Loucy (cell line): ENCODE data around the gene ITCH.
"Not testable (repeated sequence)": the region's sequence is repeated elsewhere in the genome, so short reads cannot be mapped to it uniquely, and the experiment has no call there.

Experiments
- EZH2phosphoT487 ChIP-seq: fragments of 200-600 bp; IDR thresholded peaks from 2 replicates; pipeline ENCODE4 v1.6.1; 2018; ENCODE audit warnings: antibody characterized with exemption, mild to moderate bottlenecking, moderate library complexity, borderline replicate concordance
- TF ChIP-seq, protein P1 (sequence below): fragments of 200-600 bp; sonication (generic); conservative IDR thresholded peaks from 2 replicates; pipeline ENCODE4 v1.5.1; 2014; ENCODE audit warnings: mild to moderate bottlenecking, antibody characterized with exemption, low read length

DNA sequence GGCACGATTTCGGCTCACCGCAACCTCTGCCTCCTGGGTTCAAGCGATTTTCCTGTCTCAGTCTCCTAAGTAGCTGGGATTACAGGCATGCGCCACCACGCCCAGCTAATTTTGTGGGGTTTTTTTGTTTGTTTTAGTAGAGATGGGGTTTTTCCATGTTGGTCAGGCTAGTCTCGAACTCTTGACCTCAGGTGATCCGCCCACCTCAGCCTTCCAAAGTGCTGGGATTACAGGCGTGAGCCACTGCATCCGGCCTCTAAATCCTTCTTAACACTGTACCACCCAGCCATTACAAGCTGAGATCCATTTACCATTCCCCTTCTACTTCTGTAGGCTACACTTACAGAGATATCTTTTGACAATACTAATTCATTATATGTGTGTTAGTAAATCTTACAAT, 51.5 kb downstream of the ITCH start:
- TF ChIP-seq EZH2phosphoT487 = not testable (repeated sequence)
- TF ChIP-seq, protein P1, sequence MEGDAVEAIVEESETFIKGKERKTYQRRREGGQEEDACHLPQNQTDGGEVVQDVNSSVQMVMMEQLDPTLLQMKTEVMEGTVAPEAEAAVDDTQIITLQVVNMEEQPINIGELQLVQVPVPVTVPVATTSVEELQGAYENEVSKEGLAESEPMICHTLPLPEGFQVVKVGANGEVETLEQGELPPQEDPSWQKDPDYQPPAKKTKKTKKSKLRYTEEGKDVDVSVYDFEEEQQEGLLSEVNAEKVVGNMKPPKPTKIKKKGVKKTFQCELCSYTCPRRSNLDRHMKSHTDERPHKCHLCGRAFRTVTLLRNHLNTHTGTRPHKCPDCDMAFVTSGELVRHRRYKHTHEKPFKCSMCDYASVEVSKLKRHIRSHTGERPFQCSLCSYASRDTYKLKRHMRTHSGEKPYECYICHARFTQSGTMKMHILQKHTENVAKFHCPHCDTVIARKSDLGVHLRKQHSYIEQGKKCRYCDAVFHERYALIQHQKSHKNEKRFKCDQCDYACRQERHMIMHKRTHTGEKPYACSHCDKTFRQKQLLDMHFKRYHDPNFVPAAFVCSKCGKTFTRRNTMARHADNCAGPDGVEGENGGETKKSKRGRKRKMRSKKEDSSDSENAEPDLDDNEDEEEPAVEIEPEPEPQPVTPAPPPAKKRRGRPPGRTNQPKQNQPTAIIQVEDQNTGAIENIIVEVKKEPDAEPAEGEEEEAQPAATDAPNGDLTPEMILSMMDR = not testable (repeated sequence)
